GM19193 (cell line): ENCODE results near the gene IFT20.

Source experiments
- POLR2A ChIP-seq: IDR thresholded peaks from 4 replicates; pipeline ENCODE4 v1.6.1; 2011; ENCODE audit not compliant: insufficient read depth, insufficient read length; ENCODE audit errors: extremely low read depth

IFT20 gene

DNA sequence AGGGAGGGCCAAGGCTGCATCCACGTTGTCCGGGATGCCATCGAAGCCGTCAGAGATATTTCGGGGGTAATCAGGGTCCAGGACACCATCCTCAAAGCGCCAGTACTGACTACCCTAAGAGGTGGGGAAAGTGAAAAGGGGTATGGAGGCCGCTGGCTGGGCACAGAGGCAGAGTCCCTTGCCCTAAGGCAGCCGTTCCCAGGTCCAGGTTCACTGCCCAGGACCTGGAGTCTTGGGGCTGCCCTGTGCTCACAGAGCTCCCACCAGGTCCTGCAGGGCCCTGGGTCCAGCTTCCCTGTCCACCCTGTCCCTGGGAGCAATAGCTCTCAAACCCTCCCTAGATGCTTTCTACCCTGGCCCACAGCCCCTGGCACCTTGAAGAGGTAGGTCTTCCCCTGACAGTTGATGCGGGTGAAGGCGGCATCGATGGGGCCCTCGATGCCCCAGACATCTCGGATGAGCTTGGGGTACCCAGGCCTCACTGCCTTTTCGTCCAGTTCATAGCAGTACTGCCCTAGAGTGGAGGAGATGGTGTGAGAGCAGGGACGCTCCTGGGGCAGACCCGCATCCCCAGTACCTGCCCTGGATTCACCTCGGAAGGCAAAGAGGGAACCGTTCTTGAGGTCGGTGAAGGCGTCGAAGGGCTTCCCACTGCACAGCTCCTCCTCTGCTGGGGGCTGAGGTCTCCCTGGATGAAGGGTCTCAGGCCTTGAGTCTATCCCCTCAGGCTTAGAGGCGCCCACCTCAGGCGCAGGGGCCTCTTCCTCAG, 33.8 kb upstream of the IFT20 start:
- TF ChIP-seq POLR2A, result no peak

DNA sequence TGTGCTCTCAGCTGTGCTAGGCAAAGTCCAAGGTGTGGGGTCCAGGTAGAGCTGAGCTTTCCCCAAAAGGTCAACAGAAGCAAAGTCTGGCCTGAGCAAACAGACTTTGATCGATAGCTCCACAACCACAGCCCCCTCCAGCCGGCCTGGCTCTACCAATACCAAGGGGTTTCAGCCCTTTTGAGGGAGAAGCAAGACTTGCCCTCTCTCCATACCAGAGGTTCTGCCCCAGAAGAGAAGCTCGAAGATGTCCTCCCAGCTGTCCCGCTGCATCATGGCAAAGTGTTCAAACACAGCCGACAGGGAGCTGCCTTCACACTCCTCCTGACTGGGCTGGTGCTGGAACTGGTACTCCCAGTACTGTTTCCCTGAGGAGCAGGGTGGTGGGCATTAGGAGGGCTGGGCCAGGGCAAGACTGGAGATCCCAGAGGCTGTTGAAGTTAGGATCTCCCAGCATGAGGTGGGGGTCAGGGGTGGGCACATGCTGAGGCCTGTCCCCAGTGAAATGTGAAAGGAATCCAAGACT, 33.1 kb upstream of the IFT20 start:
- no peak for TF ChIP-seq POLR2A

DNA sequence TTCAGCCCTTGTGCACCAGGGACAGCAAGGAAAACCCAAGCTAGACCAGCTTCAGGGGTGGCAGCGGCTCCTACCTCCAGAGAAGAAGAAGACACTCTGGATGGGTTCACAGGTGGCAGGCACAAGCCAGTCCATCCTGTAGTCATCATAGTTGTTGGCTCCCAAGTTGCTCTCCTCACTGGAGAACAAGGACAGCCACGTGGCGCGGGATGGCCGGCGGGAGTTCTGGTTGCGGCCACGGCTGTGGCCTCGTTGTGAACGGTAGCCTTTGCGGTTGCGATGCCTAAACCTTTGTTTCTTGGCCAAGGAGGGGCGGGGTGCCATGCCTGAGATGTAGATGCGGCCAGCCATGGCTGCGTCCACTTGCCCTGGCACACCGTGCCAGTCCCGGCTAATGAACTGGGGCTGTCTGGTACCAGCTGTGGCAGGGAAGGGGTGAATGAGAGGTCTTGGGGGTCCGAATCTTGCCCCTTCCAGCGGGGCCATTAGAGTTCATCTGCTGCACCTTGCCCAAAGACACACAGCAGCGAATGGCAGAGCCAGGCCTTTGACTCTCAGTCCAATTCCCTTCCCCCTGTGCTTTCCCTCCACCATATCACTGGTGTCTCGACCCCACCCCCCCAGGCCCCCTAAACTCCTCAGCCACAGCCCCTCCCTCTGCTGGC, 32.5 kb upstream of the IFT20 start:
- no peak for TF ChIP-seq POLR2A

DNA sequence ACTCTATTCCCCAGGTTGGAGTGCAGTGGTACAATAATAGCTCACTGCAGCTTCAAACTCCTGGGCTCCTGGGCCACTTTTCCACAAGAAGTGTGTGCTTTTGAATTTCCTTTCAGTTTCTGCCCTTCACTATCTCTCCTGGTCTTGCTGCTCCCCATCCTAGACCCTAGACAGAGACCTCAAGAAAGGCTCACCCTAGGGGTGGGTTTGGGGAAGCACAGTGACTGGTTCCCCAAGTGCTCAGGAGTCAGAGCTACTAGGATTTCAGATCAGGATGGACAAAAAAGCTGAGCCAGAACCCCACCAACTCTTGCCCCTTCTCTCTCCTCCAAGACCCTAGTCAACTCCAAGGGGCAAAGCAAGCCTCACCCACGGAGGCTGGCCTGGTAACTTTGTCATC, 31.3 kb upstream of the IFT20 start:
- TF ChIP-seq POLR2A, result no peak

DNA sequence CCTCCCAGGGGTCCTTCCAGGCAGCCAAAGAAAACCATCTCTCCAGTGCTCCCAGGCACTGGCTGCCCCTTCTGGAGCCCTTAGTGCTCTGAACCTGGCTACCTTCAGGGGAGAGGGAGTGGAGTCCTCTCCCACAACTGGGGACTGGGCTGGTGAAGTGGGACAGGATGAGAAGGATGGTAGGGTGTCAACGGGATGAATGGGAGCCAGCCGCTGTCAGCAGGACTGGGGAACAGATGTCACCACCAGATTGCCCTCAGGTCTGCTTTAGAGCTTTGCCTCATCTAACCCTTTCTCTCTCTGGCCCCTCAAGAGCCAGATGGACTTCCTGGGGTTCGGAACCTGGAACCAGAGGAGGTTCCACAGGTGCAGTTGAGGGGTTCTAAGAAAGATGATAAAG, 30.2 kb upstream of the IFT20 start:
- no peak for TF ChIP-seq POLR2A

DNA sequence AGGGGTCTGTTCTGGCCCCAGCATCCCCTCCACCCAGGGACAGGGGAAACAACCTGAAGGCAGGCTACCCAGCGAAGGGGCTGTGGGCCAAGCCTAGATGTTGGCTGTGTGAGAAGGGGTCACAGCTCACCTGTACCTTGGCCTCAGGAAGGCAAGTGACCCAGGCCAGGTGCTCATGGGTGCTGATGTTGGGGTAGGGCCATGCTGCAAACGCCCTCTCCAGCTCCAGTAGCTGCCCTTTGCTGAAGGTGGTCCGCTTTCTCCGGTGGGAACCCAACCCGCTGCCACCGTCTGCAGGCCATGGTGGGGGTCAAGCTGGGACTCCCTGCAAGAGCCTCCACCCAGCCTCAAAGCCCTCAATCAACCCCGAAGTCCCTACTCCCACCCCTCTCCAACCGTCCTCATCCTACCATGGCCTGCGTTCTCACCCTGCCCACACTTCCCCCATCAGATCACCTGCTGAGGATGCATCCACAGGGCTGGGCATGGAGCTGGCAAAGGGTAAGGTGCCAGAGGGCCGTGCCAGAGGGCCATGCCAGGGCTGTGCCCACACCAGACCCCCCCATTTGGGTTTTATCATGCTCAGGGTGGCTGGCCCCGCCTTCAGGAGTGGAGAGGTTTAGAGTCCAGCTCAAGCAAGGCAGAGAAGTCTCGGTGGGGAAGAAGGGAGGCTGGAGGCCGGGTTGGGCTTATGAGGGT, 29.5 kb upstream of the IFT20 start, which contains the start of gene SEBOX:
Gene SEBOX, minus strand, starts transcription at position 535 of the 699 bp plus-strand sequence. Its CDS starts 48 bp downstream, at position 487.
- no peak for TF ChIP-seq POLR2A

DNA sequence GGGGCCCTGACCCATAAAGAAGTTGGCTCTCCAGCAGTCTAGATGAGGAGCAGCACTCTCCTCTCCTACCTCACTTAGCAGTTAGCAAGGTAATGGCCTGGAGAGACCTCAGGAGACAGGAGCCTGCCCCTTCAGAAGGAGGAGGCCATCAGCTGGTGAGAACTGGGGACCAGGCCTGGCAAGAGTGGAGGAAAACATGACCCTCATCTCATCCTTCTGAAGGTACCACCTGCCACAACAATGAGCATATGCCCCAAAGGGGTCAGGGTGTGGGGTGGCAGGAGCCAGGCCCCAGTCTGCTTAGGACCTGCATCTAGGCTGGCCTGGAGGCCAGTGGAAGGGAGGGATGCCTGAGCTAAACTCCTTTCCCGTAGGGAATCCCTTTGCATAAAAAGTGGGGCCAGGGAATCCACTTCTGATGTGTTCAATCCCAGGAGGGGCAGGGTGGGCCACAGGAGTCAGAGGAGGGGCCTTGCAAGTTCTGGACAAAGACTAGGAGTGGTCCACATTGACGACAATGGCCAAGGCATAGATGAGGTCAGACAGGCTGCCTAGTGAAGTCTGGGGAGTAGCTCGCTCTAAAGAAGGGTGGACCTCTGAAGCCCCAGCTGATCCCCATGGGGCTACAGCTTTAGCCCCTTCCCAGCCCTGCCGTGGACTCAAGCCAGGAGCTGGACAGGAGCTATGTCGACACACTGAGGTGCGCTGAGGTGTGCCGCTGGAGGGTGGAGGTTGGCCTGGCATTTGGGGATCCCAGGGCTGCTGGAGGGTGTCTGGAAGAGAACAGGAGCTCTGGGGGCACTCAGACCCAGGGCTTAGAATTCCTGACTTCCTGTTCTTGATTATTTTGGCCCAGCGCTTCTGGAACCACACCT, 28.7 kb upstream of the IFT20 start:
- TF ChIP-seq POLR2A, result no peak

DNA sequence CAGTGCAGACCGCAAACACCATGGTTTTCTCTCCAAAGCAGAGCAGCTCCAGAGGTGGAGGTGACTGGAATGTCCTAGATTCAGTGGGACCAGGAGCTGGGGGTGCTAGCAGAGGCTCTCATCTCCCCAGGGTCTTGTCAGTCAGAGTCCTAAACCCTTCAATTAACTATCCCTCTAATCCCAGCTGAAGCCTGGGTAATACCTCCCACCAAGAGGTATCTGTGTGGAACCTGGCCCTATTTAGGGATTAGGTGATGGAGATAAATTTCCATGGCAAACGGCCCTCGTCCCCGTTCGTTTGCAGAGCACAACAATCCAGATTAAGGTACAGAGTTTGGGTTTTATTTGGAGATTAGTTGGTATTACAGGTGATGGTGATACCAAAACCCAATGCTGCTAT, 27.9 kb upstream of the IFT20 start:
- TF ChIP-seq POLR2A, result no peak

DNA sequence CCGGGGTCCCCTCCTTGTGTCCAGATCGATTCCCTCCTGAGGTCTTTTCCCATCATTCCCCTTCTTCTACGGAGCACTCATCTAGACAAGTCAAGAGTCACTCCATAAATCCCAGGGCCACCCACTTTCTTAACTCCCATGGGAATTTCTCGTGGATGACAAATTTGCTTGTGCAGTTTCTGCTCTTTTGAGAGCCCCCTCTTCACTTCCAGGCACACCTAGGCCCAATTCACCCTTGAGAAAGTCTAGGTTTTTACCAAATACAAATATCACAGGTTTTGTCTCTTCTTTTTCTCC, 22.6 kb upstream of the IFT20 start:
- TF ChIP-seq POLR2A, result no peak

DNA sequence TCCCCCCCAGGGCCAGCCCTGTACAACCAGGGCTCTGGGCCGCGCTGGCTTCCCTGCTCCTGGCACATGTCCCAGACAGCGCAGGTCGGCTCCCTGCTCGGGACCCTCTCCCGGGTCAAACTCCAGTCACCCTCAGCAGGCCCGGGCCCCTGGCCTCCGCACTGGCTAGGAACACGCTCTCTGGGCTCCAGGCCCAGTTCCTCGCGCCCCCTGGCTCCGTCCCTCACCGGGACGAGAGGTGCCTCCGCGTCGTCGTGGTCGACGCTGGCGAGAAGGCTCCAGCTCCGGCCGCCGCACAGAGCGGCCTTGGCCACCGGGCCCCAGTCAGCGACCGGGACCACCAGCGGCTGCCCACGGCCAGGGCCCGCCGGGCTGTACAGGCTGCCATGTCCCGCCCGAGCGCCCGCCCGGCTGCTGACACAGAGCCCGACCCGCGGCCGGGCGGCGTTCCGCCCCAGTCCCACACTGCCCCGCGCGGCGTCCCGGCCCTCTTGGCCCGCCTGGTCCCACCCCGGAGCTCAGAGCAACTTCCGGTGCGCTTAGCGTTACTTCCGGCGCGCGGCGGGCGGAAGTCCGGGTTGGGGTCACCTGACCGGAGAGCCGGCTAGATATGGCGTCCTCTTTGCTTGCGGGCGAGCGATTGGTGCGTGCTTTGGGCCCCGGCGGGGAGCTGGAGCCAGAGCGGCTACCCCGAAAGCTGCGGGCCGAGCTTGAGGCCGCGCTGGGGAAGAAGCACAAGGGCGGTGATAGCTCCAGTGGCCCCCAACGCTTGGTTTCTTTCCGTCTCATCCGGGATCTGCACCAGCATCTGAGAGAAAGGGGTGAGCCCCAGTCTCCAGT, 22.0 kb upstream of the IFT20 start, which contains the start of gene POLDIP2:
Gene POLDIP2, minus strand, starts transcription at position 467 of the 840 bp plus-strand sequence. Its CDS starts 79 bp downstream, at position 388.
- TF ChIP-seq POLR2A, result peak; percentile 96

DNA sequence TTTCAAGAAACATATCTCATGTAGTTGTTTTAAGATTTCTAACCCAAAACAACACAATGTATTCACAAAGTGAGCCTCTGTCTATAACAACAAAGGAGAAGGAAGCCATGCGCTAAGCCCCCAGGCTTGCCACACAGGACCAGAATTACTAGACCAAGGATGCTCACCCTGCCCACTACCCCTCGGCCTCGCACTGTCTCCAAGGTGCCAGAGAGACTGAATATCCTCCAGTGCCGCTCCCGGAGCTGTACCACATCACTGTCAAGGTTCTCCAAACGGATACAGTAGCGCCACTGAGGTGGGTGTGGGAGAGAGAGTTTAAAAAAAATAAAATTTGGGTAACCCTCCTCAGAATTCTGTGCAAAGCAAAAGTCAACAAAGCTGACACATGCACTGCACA, 15.0 kb upstream of the IFT20 start:
- no peak for TF ChIP-seq POLR2A

DNA sequence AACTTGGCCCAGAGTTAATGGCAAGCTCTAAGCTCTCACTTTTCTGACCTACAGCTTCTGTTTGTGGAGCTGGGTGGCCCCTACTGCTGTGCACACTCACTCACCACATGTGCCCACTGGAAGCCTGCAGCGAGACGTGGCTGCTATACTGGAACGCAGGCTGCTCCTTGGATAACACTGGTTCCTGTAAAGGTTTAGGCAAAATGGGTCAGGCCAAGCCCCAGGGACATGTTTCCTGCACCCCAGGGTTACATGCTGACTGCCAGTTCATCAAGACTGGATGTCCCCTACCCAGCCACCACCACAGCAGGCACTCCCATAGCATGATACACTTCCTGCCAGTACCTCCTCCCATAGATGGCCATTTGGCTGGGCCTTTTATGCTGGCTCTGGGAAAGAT, 13.7 kb upstream of the IFT20 start:
- TF ChIP-seq POLR2A, result no peak

DNA sequence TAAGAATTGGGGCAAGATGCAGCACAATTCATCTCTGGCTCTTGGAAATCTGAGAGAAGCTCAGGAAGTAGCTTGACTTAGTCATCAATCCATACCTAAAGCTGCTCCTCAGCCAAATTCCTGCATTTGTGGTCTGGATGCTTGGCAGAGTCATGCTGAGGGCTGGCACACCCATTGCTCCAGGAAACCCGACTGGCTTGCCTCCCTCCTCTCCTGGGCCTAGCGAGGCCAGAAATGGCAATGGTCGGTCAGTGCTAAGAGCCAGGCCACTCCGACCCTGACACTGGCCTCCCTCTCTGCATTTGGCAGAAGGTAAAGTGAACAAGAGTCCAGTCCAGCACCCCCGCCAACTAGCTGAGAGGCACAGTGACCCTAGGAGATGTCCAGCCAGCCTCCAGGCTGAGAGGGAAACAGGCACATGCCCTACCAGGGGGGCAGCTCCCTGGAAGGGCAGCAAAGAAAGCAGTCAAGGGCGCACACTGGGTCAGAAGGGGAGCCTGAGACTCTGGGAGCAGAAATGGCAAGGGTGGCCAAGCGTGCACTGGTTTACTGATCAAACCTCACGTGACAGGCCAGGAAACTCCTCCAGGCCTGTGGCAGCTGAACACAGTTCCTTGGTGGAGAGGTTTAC, 12.1 kb upstream of the IFT20 start:
- no peak for TF ChIP-seq POLR2A
